DMS53 (cell line): ENCODE measurements around the gene AKR1C1.
"Not testable (repeated sequence)": the region's sequence is repeated elsewhere in the genome, so short reads cannot be mapped to it uniquely, and the experiment has no call there.

ENCODE experiments used
- DNase-seq: peaks from one replicate; lab custom pipeline; 2025; lab: John Stamatoyannopoulos, UW

The AKR1C1 gene

GRCh38 chr10:4947635-4948596, 15.3 kb upstream of the AKR1C1 start:
- DNase-seq = peak; percentile 30

DNA sequence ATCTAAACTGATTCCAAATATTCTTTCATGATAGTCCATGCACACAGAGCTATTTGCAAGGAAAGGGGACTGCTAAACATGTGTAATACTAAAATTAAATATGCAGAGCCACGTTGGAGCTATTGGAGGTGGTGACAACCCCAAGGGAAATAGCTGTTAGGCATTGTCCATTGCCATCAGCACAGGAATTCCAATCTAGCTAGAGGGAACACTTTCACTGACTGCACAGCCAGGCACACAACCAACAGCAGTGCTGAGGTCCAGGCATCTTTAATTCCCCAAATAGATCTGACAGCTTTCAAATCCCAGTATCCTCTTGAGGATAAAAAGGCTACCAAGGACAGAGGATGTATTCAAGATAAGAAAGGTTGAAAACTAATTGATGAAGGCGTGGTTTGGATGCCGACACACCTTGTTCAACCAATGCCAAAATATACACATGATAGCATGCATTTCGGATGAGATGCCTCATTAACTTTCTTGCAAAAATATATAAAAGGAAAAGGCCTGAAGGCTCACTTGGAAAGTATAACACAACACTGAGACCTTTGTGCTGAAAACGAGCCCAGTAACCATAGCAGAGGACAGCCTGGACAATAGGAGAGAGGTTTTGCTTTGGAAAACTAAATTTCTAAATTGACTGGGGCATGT, 11.6 kb upstream of the AKR1C1 start:
- not testable (repeated sequence) for DNase-seq

- no peak for DNase-seq
These were observed 9.8 kb upstream of the AKR1C1 start for GRCh38 chr10:4953405-4953804.

DNA sequence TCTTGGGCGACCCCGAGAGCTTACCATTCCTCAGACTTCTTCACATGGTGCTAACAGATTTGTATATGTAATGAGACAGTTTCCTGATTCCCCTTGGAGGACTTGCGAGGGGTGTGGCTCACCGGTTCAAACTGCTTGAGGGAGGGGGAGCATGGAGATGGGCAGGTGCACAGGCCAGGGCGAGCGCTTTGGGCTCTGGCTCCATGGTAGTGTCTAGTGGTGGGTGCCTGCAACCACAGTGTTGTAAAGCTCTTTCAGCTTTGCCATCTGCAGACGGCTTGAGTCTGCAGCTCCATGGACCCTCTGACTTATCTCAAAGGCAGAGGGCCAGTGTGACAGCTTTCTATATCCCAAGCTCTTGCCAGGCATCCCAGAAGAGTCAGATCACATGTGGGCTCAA, 7.1 kb upstream of the AKR1C1 start:
- not testable (repeated sequence) for DNase-seq

DNA sequence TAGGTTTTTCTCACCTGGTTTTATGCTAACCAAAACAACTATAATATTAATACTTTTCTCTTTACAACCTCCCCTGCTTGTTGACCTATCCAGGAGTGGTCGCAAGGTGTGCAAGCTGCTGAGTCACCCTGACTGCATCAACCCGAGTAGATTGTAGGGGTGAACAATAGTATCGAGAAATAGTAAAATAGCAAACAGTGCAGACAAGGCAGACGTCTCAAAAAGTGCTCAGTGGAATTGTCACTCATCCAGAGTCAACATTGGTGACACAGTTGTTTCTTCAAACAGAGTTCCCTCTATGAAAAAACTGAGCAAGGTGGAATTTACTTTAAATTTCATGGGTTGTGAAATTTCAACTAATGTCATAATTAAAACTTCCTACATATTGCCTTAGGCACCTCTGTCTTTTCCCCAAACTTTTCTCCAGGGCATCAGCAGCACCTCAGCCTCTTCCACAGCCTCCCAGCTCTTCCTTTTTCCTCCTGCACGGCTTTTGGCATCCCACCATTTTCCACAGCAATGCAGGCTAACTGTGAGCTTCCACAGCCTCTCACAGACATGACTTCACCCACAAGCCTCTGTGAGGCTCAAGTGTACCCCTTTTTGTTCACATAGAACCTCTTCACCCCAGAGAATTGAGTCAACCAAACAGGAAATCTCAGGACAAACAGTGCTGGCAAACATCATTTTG, 6.1 kb upstream of the AKR1C1 start:
- peak; percentile 33 for DNase-seq

DNA sequence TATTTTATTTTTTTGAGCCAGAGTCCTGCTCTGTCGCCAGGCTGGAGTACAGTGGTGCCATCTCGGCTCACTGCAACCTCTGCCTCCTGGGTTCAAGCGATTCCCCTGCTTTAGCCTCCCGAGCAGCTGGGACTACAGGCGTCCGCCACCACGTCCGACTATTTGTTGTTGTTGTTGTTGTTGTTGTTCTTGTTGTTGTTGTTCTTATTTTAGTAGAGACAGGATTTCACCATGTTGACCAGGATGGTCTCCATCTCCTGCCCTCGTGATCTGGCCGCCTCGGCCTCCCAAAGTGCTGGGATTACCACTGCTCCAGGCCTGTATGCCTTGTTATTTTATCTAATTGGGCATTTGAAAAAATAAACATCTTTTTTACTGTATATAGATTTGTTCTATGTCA, 1.7 kb upstream of the AKR1C1 start:
- not testable (repeated sequence) for DNase-seq

DNA sequence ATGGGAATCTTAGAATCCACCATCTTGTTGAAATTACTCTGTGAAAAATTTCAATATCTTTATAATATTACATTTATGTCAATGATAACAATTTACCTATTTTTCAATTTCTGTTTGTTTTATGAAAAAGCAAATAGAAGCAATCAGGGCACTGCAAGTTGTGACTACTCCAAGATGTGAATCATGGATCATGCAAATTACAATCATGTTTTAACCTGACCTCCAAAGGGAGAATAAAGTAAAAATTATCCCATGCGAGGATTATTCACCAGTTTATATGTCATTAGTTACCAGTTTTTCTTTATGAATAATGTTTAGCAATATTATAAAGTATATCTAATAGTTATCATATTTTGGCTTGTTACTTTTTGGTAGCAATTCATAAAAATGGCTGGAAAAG, 907 bp upstream of the AKR1C1 start:
- not testable (repeated sequence) for DNase-seq

- not testable (repeated sequence) for DNase-seq
These were observed 570 bp downstream of the AKR1C1 start for GRCh38 chr10:4963815-4964154.

- DNase-seq = not testable (repeated sequence)
These were observed 2.5 kb downstream of the AKR1C1 start for GRCh38 chr10:4965763-4966162.

DNA sequence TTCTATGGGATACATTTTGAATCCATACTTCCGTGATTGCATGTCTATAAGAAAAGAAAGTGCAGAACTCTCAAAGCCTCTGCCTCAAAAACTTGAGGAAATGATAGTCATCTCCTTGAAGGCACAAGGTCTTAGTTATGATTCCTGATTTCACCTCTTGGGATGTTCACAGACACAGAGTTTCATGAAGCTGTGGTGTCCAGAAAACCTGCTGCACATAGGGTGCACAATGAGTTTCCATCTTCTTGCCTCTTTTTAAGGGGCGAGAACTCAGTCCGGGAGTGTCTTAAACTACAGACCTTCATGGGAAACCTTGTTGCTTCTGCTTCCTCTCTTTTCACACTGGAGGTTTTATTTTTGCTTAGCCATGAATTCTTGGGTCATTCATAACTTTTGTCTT, 4.0 kb downstream of the AKR1C1 start:
- DNase-seq = not testable (repeated sequence)

DNA sequence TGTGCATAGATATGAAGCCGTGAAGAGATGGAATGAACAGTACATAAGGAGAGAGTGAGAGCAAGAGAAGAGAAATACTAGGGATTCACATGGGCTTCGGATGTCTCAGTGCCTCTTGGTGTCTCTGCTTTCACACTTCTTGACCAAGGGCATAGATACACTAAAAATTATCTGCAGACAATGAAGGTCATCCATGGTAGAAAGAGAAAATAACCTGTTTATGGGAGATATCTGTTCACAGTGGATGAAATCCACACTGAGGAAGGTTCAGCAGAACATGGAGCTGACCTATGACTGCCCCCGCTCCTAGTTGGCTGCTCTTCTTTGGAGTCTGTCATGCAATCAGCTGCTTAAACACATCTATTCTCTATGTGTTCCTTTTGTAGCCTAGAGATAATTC, 6.1 kb downstream of the AKR1C1 start:
- DNase-seq = not testable (repeated sequence)

DNA sequence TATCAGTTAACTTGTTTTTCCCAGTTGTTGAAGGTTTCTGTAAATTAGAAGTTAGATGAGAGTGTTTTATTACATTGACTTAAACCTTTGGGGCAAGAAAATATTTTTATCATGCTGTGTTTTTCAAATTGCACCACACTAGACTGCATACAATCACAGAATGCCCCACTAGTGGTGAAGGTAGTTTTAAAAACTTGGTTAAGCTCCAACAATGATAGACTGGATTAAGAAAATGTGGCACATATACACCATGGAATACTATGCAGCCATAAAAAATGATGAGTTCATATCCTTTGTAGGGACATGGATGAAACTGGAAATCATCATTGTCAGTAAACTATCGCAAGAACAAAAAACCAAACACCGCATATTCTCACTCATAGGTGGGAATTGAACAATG, 7.1 kb downstream of the AKR1C1 start:
- not testable (repeated sequence) for DNase-seq

DNA sequence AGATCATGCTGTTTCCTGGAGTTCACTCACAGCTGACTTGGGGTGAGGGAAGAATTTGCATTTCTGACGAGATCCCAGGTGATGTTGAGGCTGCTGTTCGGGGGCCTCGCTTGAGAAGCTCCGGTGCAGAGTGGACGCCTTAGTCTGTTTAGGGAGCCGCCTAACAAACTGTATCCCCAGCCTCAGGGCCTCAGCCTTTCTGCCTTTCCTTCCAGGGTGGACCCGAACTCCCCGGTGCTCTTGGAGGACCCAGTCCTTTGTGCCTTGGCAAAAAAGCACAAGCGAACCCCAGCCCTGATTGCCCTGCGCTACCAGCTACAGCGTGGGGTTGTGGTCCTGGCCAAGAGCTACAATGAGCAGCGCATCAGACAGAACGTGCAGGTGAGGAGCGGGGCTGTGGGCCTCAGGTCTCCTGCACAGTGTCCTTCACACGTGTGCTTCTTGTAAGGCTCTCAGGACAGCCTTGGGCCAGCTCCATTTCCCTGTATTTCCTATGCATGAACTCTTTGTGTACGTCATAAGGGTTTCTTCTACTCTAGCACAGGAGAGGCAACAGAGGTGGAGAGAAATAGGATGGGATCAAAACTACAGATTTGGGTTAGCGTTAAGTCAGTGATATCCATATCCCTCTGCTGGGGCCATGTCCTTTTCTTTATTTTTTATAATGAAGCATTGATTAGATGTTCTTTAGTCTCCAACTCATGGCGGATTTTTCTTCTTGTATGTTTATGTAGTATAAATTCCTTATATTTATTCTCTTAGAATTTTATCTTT, 9.3 kb downstream of the AKR1C1 start:
- not testable (repeated sequence) for DNase-seq

GRCh38 chr10:4973294-4973693, 10.1 kb downstream of the AKR1C1 start:
- DNase-seq = not testable (repeated sequence)

DNA sequence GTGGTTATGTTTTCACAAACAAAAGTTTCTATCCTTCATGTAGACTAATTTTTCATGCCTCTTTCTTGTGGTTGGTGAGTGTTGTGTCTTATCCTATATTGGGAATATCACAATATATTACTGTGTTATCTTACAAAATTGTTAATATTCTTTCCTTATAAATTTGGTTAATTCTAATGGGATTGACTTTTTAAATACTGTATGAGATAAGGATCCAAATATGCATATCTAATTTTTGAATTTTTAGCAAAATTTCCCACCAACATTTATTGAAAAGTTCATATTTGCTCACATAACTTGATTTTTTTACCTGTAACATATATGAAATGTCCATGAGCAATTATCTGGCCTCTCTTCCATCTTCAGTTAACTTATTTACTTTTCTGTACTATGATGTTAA, 11.2 kb downstream of the AKR1C1 start:
- DNase-seq = not testable (repeated sequence)

GRCh38 chr10:4977025-4977424, 13.8 kb downstream of the AKR1C1 start:
- no peak for DNase-seq

- no peak for DNase-seq
These were observed 15.7 kb downstream of the AKR1C1 start for GRCh38 chr10:4978870-4979269.

- DNase-seq = no peak
These were observed 17.6 kb downstream of the AKR1C1 start for GRCh38 chr10:4980793-4981192.

- peak; percentile 66 for DNase-seq
These were observed 18.7 kb downstream of the AKR1C1 start for GRCh38 chr10:4981722-4982471.

GRCh38 chr10:4982764-4983226, 19.6 kb downstream of the AKR1C1 start:
- no peak for DNase-seq

- no peak for DNase-seq
These were observed 20.5 kb downstream of the AKR1C1 start for GRCh38 chr10:4983615-4984216.
